Upper lobe of right lung (tissue), 1 donor: Measurements from ENCODE around the gene TBX21. TPM values are rescaled to one million over a fixed set of nuclear protein-coding genes. Genes with fewer than 3 reads are reported as not detected.

Source experiments
- ATAC-seq: fragments of 200-7000 bp; cut with Tn5 transposase; one replicate; pipeline ENCODE4 v1.9.1; 2020; ENCODE audit warnings: mild to moderate bottlenecking, moderate library complexity
- DNase-seq: peaks from one replicate; pipeline ENCODE4 v3.0.0-alpha.2; 2020
- H3K27ac ChIP-seq: fragments of 200-600 bp; one replicate; pipeline ENCODE4 v1.8.0; 2022
- H3K27me3 ChIP-seq: fragments of 200-600 bp; one replicate; pipeline ENCODE4 v1.8.0; 2022; ENCODE audit warnings: mild to moderate bottlenecking
- H3K36me3 ChIP-seq: fragments of 200-600 bp; one replicate; pipeline ENCODE4 v1.8.0; 2022
- H3K4me1 ChIP-seq: fragments of 200-600 bp; one replicate; pipeline ENCODE4 v1.8.0; 2022
- H3K4me3 ChIP-seq: fragments of 200-600 bp; one replicate; pipeline ENCODE4 v1.8.0; 2022; ENCODE audit warnings: mild to moderate bottlenecking
- H3K9me3 ChIP-seq: fragments of 200-600 bp; one replicate; pipeline ENCODE4 v1.8.0; 2022
- intact Hi-C: fragments of 100-400 bp; cut with DNase I; formaldehyde crosslinking; loops from one replicate; pipeline ENCODE4 v1.11.0; 2022
- total RNA-seq: library from RNA; stranded (reverse); fragmentation: NEBNext Ultra II Directional; extraction: Animal tissue kit (Norgen Biotek cat#: 25700); gene quantifications from one replicate; pipeline ENCODE4 v1.2.1, GENCODE V29; 2021
- TF ChIP-seq, protein P1 (sequence below): fragments of 200-600 bp; IDR thresholded peaks from one replicate; pipeline ENCODE4 v1.8.0; 2022; ENCODE audit warnings: antibody characterized with exemption
- donor health status: DM: no; HTN: yes; CAD: no; lungs with severe emphysema.

Gene TBX21
- total RNA-seq, 1 donor from 2014 or later = 3.9 TPM

DNA sequence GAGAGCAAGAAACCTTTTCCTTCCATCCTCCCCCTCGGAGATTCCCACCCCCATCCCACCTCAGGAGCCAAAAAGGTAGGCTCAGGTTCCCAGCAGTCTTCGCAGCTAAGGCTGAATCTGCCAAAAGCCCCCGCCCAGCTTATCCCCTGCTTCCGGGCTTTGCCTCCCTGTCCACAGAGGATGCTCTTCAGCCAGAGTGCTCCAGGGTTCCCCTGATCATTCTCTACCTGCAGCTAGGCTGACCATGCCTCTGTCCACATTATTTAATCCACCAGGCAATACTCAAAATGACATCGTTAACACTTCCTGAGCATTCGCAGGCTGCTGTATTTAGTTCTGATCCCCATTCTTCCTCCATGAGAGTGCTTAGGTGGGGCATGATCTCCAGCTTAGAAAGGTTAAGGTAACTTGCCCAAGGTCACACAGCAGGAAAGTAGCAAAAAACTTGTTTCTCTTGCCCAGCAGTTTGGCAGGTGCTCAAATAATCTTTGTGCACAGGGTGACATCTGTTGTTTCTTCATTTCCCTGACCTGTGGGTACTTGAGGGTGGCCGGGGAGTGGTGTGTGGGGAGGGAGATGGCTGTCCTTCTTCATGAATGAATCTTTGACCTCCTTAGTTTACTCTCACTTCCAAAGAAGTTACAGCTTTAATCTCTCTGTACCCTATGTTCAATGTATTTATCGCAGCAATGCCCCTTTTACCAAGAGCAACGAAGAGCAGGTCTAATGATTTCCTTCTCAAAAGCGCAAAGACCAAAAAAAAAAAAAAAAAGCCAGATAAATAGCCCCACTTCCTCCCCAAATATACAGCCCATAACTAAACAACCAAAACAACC lies 39.9 kb upstream of the TBX21 start:
- ATAC-seq (no peak), DNase-seq (no peak)
- TF ChIP-seq, protein P1, sequence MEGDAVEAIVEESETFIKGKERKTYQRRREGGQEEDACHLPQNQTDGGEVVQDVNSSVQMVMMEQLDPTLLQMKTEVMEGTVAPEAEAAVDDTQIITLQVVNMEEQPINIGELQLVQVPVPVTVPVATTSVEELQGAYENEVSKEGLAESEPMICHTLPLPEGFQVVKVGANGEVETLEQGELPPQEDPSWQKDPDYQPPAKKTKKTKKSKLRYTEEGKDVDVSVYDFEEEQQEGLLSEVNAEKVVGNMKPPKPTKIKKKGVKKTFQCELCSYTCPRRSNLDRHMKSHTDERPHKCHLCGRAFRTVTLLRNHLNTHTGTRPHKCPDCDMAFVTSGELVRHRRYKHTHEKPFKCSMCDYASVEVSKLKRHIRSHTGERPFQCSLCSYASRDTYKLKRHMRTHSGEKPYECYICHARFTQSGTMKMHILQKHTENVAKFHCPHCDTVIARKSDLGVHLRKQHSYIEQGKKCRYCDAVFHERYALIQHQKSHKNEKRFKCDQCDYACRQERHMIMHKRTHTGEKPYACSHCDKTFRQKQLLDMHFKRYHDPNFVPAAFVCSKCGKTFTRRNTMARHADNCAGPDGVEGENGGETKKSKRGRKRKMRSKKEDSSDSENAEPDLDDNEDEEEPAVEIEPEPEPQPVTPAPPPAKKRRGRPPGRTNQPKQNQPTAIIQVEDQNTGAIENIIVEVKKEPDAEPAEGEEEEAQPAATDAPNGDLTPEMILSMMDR = no peak
- H3K27me3 ChIP-seq = no peaks in the 10 kb centered on the region
- no peaks in the 10 kb centered on the region for H3K9me3 ChIP-seq
- H3K36me3 ChIP-seq = no peaks in the 10 kb centered on the region
- peaks cover 20% of the 10 kb centered on the region for H3K4me1 ChIP-seq
- H3K27ac ChIP-seq = peak overlapping the region; percentile 86
- intact Hi-C loops = no loop called here
- peak overlapping the region; percentile 70 for H3K4me3 ChIP-seq

DNA sequence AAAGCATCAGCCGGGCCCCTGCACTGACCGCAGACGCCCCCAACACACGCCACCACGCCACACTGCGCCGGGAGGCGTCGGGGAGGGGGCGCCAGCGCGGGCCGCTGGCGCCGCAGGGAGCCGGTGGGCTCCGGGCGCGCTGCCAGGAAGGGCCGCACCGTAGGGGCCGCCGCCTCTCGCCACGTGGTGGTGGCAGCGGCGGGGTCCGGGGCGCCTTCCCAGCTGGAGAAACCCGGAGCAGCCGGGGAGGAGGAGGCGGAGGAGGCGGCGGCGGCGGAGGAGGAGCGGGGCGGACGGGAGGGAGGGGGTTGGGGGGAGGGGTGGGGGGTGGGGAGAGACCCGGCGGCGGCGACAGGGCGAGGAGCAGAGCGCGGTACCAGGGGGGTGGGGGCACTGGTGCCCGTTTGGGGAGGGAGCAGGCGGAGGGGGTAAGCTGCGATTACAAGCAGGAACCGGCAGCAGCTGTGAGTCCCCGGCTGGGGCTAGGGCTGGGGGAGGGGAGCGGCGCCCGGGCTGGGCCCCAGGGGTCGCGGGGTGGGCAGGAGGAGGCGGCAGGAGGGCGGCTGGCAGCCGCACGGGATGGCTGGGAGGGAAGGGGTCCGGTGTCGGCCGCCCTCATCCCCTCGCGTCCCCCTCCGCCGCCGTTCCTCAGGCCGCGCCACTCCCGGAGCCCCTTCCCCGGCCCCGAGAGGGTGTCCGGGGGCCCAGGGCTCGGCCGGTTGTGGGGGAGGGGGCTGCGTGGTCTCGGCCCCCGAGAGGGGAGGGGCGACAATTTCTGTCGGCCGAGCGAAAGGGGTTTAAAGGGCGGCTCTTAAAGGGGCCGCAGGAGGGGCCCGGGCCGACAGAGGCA lies 39.1 kb upstream of the TBX21 start, which contains the start of gene TBKBP1:
TSS of gene TBKBP1 (plus strand) at position 431 of the 850 bp plus-strand sequence. CDS start 1,952 bp downstream, outside the sequence.
- Histone ChIP-seq H3K36me3 (no peaks in the 10 kb centered on the region), H3K4me1 (peaks cover 20% of the 10 kb centered on the region), H3K27me3 (no peaks in the 10 kb centered on the region), H3K27ac (peak within 1 kb of the TSS; percentile 86), H3K9me3 (no peaks in the 10 kb centered on the region), H3K4me3 (peak within 1 kb of the TSS; percentile 70)
- ATAC-seq (peak; percentile 35), DNase-seq (peak; percentile 77)
- intact Hi-C loops = no loop called here
- TF ChIP-seq, protein P1 = no peak

DNA sequence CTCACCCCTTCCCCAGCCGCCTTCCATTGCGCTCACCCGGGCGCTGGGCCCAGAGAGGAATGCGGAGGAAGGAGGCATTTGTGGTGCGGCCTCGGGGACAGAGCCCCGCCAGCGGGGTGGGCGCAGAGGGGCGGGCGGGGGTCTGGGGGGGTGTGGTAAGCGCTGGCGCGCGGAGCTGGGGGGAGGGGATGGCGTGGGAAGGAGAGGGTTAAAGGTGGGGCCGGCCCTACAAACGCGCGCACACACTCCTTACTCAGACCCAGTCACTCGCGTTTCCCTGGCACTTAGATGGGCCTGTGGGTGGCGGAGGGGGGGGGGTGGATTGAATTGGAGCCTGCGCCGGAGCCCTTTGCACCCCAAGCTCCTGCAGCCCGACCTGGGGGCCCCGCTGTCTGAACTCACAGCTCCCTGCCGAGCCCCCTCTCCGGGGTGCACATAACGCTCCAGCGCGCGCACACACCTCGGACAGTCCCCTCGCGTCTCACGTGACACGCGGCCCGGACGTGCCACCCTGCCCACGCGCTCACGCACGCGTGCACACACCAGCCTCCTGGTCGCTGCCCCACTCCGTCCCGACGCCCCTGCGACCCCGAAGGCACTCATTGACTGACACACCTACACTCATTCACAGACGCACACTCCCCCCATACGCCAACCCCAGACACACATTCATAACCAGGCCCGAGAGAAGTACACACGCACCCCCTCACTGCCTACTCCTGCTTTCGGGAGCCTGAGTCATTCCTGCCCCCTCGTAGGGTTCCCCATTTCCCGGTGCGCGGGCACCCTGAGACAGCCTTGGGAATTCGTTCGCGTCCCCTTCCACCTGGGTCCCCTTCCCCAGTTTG lies 38.2 kb upstream of the TBX21 start:
- Histone ChIP-seq H3K27ac (peak overlapping the region; percentile 86), H3K9me3 (no peaks in the 10 kb centered on the region), H3K4me1 (peaks cover 20% of the 10 kb centered on the region), H3K4me3 (peak overlapping the region; percentile 70), H3K27me3 (no peaks in the 10 kb centered on the region), H3K36me3 (peaks cover 7% of the 10 kb centered on the region)
- TF ChIP-seq, protein P1 = no peak
- DNase-seq (peak; percentile 86), ATAC-seq (peak; percentile 73)
- intact Hi-C loops = no loop called here

DNA sequence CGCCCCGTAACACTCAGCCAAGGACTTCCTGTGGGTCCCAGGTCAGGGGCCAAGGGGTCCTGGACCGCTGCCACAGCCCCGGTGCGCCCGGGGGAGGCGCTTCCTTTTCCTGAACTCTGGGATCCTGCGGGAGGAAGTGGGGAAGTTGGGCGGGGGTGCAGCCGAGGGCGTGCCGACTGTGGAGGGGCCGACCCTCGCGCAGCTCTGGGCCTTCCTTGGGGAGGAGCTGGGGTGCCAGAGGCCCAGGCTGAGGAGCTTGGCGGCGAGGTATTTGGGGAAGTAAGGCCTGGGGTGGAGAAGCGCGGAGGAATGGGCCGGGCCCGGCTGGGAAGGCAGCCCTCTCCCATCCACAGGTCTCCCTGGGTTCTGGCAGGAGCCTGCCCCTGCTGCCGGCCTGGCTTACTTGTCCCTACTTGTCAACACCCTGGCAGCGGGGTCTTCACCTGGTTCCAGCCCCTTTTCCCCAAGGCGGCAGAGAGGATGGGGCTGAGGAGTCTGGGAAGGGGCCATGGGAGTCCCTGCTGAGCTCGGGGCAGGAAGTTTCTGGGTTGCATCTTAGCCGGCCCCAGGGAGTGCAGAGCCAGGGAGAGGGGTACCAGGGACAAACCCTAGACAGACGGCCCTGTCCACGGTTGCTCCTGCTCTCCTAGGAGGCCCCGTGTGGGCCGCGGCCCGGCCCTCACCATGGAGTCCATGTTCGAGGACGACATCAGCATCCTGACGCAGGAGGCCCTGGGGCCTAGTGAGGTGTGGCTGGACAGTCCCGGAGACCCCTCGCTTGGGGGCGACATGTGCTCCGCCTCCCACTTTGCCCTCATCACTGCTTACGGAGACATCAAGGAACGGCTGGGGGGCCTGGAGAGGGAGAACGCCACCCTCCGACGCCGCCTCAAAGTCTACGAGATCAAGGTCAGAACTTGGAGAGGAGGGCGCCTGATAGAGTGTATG lies 37.3 kb upstream of the TBX21 start:
- TF ChIP-seq, protein P1 = no peak
- H3K9me3 ChIP-seq = no peaks in the 10 kb centered on the region
- ATAC-seq (peak; percentile 55), DNase-seq (peak; percentile 80)
- peaks cover 7% of the 10 kb centered on the region for H3K36me3 ChIP-seq
- intact Hi-C loops = no loop called here
- peak overlapping the region; percentile 70 for H3K4me3 ChIP-seq
- H3K27ac ChIP-seq = peak overlapping the region; percentile 86
- peaks cover 20% of the 10 kb centered on the region for H3K4me1 ChIP-seq
- H3K27me3 ChIP-seq = no peaks in the 10 kb centered on the region
